Smooth muscle cell (in vitro differentiated cells): ENCODE data around the gene RERG. TPM values are rescaled to one million over a fixed set of nuclear protein-coding genes. Genes with fewer than 3 reads are reported as not detected.

Source experiments
- DNase-seq: peaks from one replicate; lab custom pipeline; 2025; ENCODE audit not compliant: unreplicated experiment; lab: John Stamatoyannopoulos, UW
- H2AFZ ChIP-seq: fragments of 200-600 bp; sonication (generic); 2 replicates; pipeline ENCODE4 v1.6.0; 2016; ENCODE audit warnings: antibody characterized with exemption, low read depth, mild to moderate bottlenecking
- H3F3A ChIP-seq: fragments of 200-600 bp; sonication (generic); 2 replicates; pipeline ENCODE4 v1.6.0; 2017; ENCODE audit warnings: antibody characterized with exemption, low read depth
- H3K27ac ChIP-seq: fragments of 200-600 bp; sonication (generic); 2 replicates; pipeline ENCODE4 v1.5.1; 2016; ENCODE audit warnings: low read depth, mild to moderate bottlenecking
- H3K27me3 ChIP-seq: fragments of 200-600 bp; sonication (generic); 2 replicates; pipeline ENCODE4 v1.6.1; 2016; ENCODE audit warnings: low read depth, mild to moderate bottlenecking
- H3K36me3 ChIP-seq: fragments of 200-600 bp; sonication (generic); 2 replicates; pipeline ENCODE4 v1.5.1; 2016; ENCODE audit warnings: low read depth
- H3K4me1 ChIP-seq: fragments of 200-600 bp; sonication (generic); 2 replicates; pipeline ENCODE4 v1.5.1; 2016; ENCODE audit warnings: low read depth
- H3K4me2 ChIP-seq: fragments of 200-600 bp; sonication (generic); 2 replicates; pipeline ENCODE4 v1.6.0; 2016; ENCODE audit warnings: mild to moderate bottlenecking
- H3K4me3 ChIP-seq: fragments of 200-600 bp; sonication (generic); 2 replicates; pipeline ENCODE4 v1.5.1; 2016; ENCODE audit warnings: mild to moderate bottlenecking
- H3K79me2 ChIP-seq: fragments of 200-600 bp; sonication (generic); 2 replicates; pipeline ENCODE4 v1.6.0; 2016; ENCODE audit warnings: low read depth, mild to moderate bottlenecking
- H3K9ac ChIP-seq: fragments of 200-600 bp; sonication (generic); 2 replicates; pipeline ENCODE4 v1.6.0; 2016; ENCODE audit warnings: low read depth
- H3K9me3 ChIP-seq: fragments of 200-600 bp; sonication (generic); replicated peaks from 2 replicates; pipeline ENCODE4 v1.5.1; 2016; ENCODE audit warnings: low read depth
- H4K20me1 ChIP-seq: fragments of 200-600 bp; sonication (generic); 2 replicates; pipeline ENCODE4 v1.6.0; 2016; ENCODE audit warnings: low read depth
- CTCF ChIP-seq: fragments of 200-600 bp; sonication (generic); IDR thresholded peaks from 2 replicates; pipeline ENCODE4 v1.5.1; 2017; ENCODE audit warnings: borderline replicate concordance, mild to moderate bottlenecking, antibody characterized with exemption; ENCODE audit not compliant: insufficient read depth, poor library complexity, severe bottlenecking
- WGBS: methylation state at CpG from one replicate; pipeline ENCODE4 v1.1.7; 2016; ENCODE audit warnings: low lambda C conversion rate; 5-methylcytosine and 5-hydroxymethylcytosine counted together
- polyA plus RNA-seq: library from polyadenylated mRNA; unstranded; fragments of >200 nt; fragmentation: Nextera tagmentation; extraction: Ambion mirVana; gene quantifications from 2 replicates; pipeline ENCODE4 v1.2.1, GENCODE V29; 2016
- total RNA-seq: library from RNA; depleted of rRNA; stranded (reverse); fragments of >200 nt; gene quantifications from 2 replicates; pipeline ENCODE4 v1.2.3, GENCODE V29; 2014

The RERG gene
- total and polyA plus RNA-seq, 2 experiments from 2014 or later = 0.04 TPM; not detected in 1

- Histone ChIP-seq H3K27ac (no peak overlapping the region), H3K4me3 (no peak overlapping the region), H2AFZ (peak overlapping the region; percentile 8), H3K4me1 (no peaks in the 10 kb centered on the region), H3K9ac (no peak overlapping the region), H4K20me1 (no peaks in the 10 kb centered on the region), H3K4me2 (no peak overlapping the region), H3K79me2 (no peaks in the 10 kb centered on the region), H3K9me3 (no peaks in the 10 kb centered on the region), H3K36me3 (no peaks in the 10 kb centered on the region), H3K27me3 (no peaks in the 10 kb centered on the region), H3F3A (no peaks in the 10 kb centered on the region)
- TF ChIP-seq CTCF = no peak
- no peak for DNase-seq
- 63% methylated on average over 2 of the region's 2 CpGs for WGBS
Measured at GRCh38 chr12:15179672-15180071, 41.5 kb downstream of the RERG start.

GRCh38 chr12:15173142-15173541, 48.1 kb downstream of the RERG start:
- no peaks in the 10 kb centered on the region for H3K9me3 ChIP-seq
- WGBS = 94% methylated on average over 2 of the region's 2 CpGs

GRCh38 chr12:15172060-15172822, 49.0 kb downstream of the RERG start:
- Histone ChIP-seq H3K79me2 (no peaks in the 10 kb centered on the region), H3K27me3 (no peaks in the 10 kb centered on the region), H3K9ac (no peak overlapping the region), H3K4me2 (no peak overlapping the region), H3K9me3 (no peaks in the 10 kb centered on the region), H2AFZ (no peak overlapping the region), H3K4me1 (no peaks in the 10 kb centered on the region), H3K36me3 (no peaks in the 10 kb centered on the region), H3K4me3 (no peak overlapping the region), H4K20me1 (no peaks in the 10 kb centered on the region), H3K27ac (no peak overlapping the region), H3F3A (no peaks in the 10 kb centered on the region)
- 84% methylated on average over 3 of the region's 3 CpGs for WGBS
- TF ChIP-seq CTCF = no peak
- DNase-seq = no peak

More at GRCh38 chr12:15173142-15173541, 48.1 kb downstream of the RERG start:
- H3F3A ChIP-seq = no peaks in the 10 kb centered on the region
- H3K27me3 ChIP-seq = no peaks in the 10 kb centered on the region
- H3K27ac ChIP-seq = no peak overlapping the region
- no peak for DNase-seq
- no peaks in the 10 kb centered on the region for H3K4me1 ChIP-seq
- no peak overlapping the region for H3K9ac ChIP-seq
- no peaks in the 10 kb centered on the region for H4K20me1 ChIP-seq
- H3K79me2 ChIP-seq = no peaks in the 10 kb centered on the region
- H3K4me2 ChIP-seq = no peak overlapping the region
- H3K36me3 ChIP-seq = no peaks in the 10 kb centered on the region
- no peak overlapping the region for H2AFZ ChIP-seq
- no peak for TF ChIP-seq CTCF
- H3K4me3 ChIP-seq = no peak overlapping the region
